ENCODE measurements around the gene STBD1. TPM values are rescaled to one million over a fixed set of nuclear protein-coding genes. Genes with fewer than 3 reads are reported as not detected.

STBD1 gene
- polyA plus RNA-seq = 1 to 10 TPM in 1 of 2 donors, under 1 TPM in 1; 0.71 to 2.7 TPM

- peaks cover 0 to 3% of the 10 kb centered on the region in 2 donors for H3K4me1 ChIP-seq (ENCODE audit: control insufficient read depth in 2 of 2, insufficient read depth in 2 of 2, low read length in 1 of 2)
- peak within 1 kb of the TSS; percentile 62 to 64 for H3K4me3 ChIP-seq (ENCODE audit: low read depth in 1 of 2, low read length in 2 of 2)
- no peaks in the 10 kb centered on the region for H3K36me3 ChIP-seq (ENCODE audit: control insufficient read depth in 2 of 2, insufficient read depth in 2 of 2, low read length in 1 of 2)
- no peaks in the 10 kb centered on the region for H3K27me3 ChIP-seq (ENCODE audit: control insufficient read depth in 1 of 2, insufficient read depth in 2 of 2, low read length in 2 of 2)
- 1% methylated on average over 83 to 85 of the region's 85 CpGs for WGBS, 2 donors
- peak within 1 kb of the TSS; percentile 73 to 74 for H3K27ac ChIP-seq (ENCODE audit: low read depth in 2 of 2, low read length in 1 of 2)
- H3K9me3 ChIP-seq (ENCODE audit: control insufficient read depth in 2 of 2, insufficient read depth in 1 of 2, low read depth in 1 of 2, low read length in 1 of 2) = no peaks in the 10 kb centered on the region
Observed at GRCh38 chr4:76305971-76306881, at the start of gene STBD1. Gene STBD1 (plus strand): TSS chr4:76306733. CDS start chr4:76306770, 37 bp downstream.

GRCh38 chr4:76256968-76257367 is 49.6 kb upstream of the STBD1 start:
- WGBS, 2 donors = 79 to 83% methylated on average over 1 of the region's 1 CpG

DNA sequence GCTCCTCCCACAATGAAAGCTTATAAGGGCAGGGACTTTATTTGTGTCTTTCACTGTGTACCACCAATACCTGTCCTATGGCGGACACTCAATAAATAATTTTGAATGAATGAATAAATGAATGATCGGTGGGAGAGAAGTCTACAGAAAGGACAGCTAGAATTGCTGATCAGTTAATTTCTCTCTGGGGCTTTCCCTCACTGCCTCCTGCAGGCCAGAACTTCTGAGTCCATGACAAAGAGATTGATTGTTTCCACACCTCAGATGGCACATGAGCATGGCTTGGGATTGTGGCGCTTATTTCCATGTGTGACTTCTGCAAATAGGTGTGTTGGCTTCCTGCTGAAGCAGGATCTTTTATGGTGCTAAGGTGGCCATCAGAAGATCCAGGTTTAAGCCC is 48.7 kb upstream of the STBD1 start:
- 94 to 96% methylated on average over 3 of the region's 3 CpGs for WGBS, 2 donors

More at GRCh38 chr4:76256968-76257367, 49.6 kb upstream of the STBD1 start:
- Histone ChIP-seq H3K36me3 (ENCODE audit: control insufficient read depth in 2 of 2, insufficient read depth in 2 of 2, low read length in 1 of 2) (no peaks in the 10 kb centered on the region), H3K4me3 (ENCODE audit: low read depth in 1 of 2, low read length in 2 of 2) (no peak overlapping the region), H3K9me3 (ENCODE audit: control insufficient read depth in 2 of 2, insufficient read depth in 1 of 2, low read depth in 1 of 2, low read length in 1 of 2) (no peaks in the 10 kb centered on the region), H3K27me3 (ENCODE audit: control insufficient read depth in 1 of 2, insufficient read depth in 2 of 2, low read length in 2 of 2) (no peaks in the 10 kb centered on the region), H3K27ac (ENCODE audit: low read depth in 2 of 2, low read length in 1 of 2) (no peak overlapping the region), H3K4me1 (ENCODE audit: control insufficient read depth in 2 of 2, insufficient read depth in 2 of 2, low read length in 1 of 2) (no peaks in the 10 kb centered on the region)

GRCh38 chr4:76260571-76260970 is 46.0 kb upstream of the STBD1 start:
- Histone ChIP-seq H3K4me1 (ENCODE audit: control insufficient read depth in 2 of 2, insufficient read depth in 2 of 2, low read length in 1 of 2) (no peaks in the 10 kb centered on the region), H3K9me3 (ENCODE audit: control insufficient read depth in 2 of 2, insufficient read depth in 1 of 2, low read depth in 1 of 2, low read length in 1 of 2) (no peaks in the 10 kb centered on the region), H3K4me3 (ENCODE audit: low read depth in 1 of 2, low read length in 2 of 2) (no peak overlapping the region), H3K27ac (ENCODE audit: low read depth in 2 of 2, low read length in 1 of 2) (no peak overlapping the region), H3K36me3 (ENCODE audit: control insufficient read depth in 2 of 2, insufficient read depth in 2 of 2, low read length in 1 of 2) (no peaks in the 10 kb centered on the region), H3K27me3 (ENCODE audit: control insufficient read depth in 1 of 2, insufficient read depth in 2 of 2, low read length in 2 of 2) (no peaks in the 10 kb centered on the region)
- 45 to 93% methylated on average over 1 of the region's 1 CpG for WGBS, 2 donors

More for the DNA sequence above, 48.7 kb upstream of the STBD1 start:
- Histone ChIP-seq H3K27me3 (ENCODE audit: control insufficient read depth in 1 of 2, insufficient read depth in 2 of 2, low read length in 2 of 2) (no peaks in the 10 kb centered on the region), H3K36me3 (ENCODE audit: control insufficient read depth in 2 of 2, insufficient read depth in 2 of 2, low read length in 1 of 2) (no peaks in the 10 kb centered on the region), H3K27ac (ENCODE audit: low read depth in 2 of 2, low read length in 1 of 2) (no peak overlapping the region), H3K9me3 (ENCODE audit: control insufficient read depth in 2 of 2, insufficient read depth in 1 of 2, low read depth in 1 of 2, low read length in 1 of 2) (no peaks in the 10 kb centered on the region), H3K4me1 (ENCODE audit: control insufficient read depth in 2 of 2, insufficient read depth in 2 of 2, low read length in 1 of 2) (no peaks in the 10 kb centered on the region), H3K4me3 (ENCODE audit: low read depth in 1 of 2, low read length in 2 of 2) (no peak overlapping the region)

DNA sequence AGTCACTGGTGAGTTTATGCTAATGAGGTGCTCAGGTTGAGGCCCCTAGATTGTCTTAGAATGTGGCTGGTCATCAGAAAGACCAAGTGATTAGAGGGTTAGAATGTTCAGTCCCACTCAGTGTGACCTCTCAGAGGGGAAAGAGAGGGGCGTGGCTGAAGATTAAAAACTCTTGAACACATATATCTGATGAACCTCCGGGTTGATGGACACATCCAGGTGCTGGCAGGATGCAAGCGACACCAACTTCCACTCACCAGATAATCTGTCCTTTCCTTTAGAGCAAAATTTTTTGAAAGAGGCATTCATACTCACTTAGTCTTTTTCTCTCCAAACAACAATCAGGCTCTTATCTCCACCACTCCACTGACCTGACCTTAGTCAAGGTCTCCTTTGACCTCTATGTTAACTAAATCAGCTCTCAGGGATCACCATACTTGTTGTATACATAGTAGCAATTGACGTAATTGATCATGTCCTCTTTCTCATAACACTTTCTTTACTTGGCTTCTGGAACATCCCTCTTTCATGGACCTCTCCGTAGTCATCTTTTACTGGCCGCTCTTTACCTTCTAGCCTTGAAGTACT is 40.8 kb upstream of the STBD1 start:
- no peaks in the 10 kb centered on the region for H3K27me3 ChIP-seq (ENCODE audit: control insufficient read depth in 1 of 2, insufficient read depth in 2 of 2, low read length in 2 of 2)

DNA sequence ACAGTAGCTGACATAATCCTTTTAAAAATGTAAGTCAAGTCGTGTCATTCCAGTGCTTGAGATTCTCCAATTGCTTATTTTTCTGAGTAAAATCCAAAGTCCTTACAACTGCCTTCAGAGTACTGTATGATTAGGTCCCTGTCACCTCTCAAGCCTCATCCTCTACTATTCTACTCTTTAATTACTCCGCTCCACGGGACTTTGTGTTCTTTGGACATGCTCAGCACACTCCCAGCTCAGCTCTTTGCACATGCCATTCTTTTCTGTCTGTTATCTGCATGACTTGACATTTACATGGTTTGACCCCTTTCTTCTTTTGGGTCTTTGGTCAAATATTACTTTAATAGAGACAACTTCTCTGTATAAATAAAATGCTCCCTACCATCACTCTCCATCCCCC is 39.9 kb upstream of the STBD1 start:
- Histone ChIP-seq H3K36me3 (ENCODE audit: control insufficient read depth in 2 of 2, insufficient read depth in 2 of 2, low read length in 1 of 2) (no peaks in the 10 kb centered on the region), H3K27me3 (ENCODE audit: control insufficient read depth in 1 of 2, insufficient read depth in 2 of 2, low read length in 2 of 2) (no peaks in the 10 kb centered on the region), H3K9me3 (ENCODE audit: control insufficient read depth in 2 of 2, insufficient read depth in 1 of 2, low read depth in 1 of 2, low read length in 1 of 2) (no peaks in the 10 kb centered on the region), H3K4me1 (ENCODE audit: control insufficient read depth in 2 of 2, insufficient read depth in 2 of 2, low read length in 1 of 2) (no peaks in the 10 kb centered on the region), H3K27ac (ENCODE audit: low read depth in 2 of 2, low read length in 1 of 2) (no peak overlapping the region), H3K4me3 (ENCODE audit: low read depth in 1 of 2, low read length in 2 of 2) (no peak overlapping the region)
- WGBS, 2 donors = 73 to 75% methylated on average over 3 of the region's 3 CpGs

More for the DNA sequence above, 40.8 kb upstream of the STBD1 start:
- Histone ChIP-seq H3K27ac (ENCODE audit: low read depth in 2 of 2, low read length in 1 of 2) (no peak overlapping the region), H3K4me3 (ENCODE audit: low read depth in 1 of 2, low read length in 2 of 2) (no peak overlapping the region), H3K36me3 (ENCODE audit: control insufficient read depth in 2 of 2, insufficient read depth in 2 of 2, low read length in 1 of 2) (no peaks in the 10 kb centered on the region), H3K4me1 (ENCODE audit: control insufficient read depth in 2 of 2, insufficient read depth in 2 of 2, low read length in 1 of 2) (no peaks in the 10 kb centered on the region), H3K9me3 (ENCODE audit: control insufficient read depth in 2 of 2, insufficient read depth in 1 of 2, low read depth in 1 of 2, low read length in 1 of 2) (no peaks in the 10 kb centered on the region)
- 86 to 90% methylated on average over 6 of the region's 6 CpGs for WGBS, 2 donors

- no peaks in the 10 kb centered on the region for H3K36me3 ChIP-seq (ENCODE audit: control insufficient read depth in 2 of 2, insufficient read depth in 2 of 2, low read length in 1 of 2)
- H3K4me3 ChIP-seq (ENCODE audit: low read depth in 1 of 2, low read length in 2 of 2) = no peak overlapping the region
- H3K4me1 ChIP-seq (ENCODE audit: control insufficient read depth in 2 of 2, insufficient read depth in 2 of 2, low read length in 1 of 2) = no peaks in the 10 kb centered on the region
- no peaks in the 10 kb centered on the region for H3K27me3 ChIP-seq (ENCODE audit: control insufficient read depth in 1 of 2, insufficient read depth in 2 of 2, low read length in 2 of 2)
- no peaks in the 10 kb centered on the region for H3K9me3 ChIP-seq (ENCODE audit: control insufficient read depth in 2 of 2, insufficient read depth in 1 of 2, low read depth in 1 of 2, low read length in 1 of 2)
- WGBS, 2 donors = 96 to 97% methylated on average over 6 of the region's 6 CpGs
- no peak overlapping the region for H3K27ac ChIP-seq (ENCODE audit: low read depth in 2 of 2, low read length in 1 of 2)
Observed at GRCh38 chr4:76267811-76268210, 38.7 kb upstream of the STBD1 start.

GRCh38 chr4:76270244-76271175 is 36.0 kb upstream of the STBD1 start:
- no peak overlapping the region for H3K4me3 ChIP-seq (ENCODE audit: low read depth in 1 of 2, low read length in 2 of 2)
- H3K9me3 ChIP-seq (ENCODE audit: control insufficient read depth in 2 of 2, insufficient read depth in 1 of 2, low read depth in 1 of 2, low read length in 1 of 2) = no peaks in the 10 kb centered on the region
- no peaks in the 10 kb centered on the region for H3K27me3 ChIP-seq (ENCODE audit: control insufficient read depth in 1 of 2, insufficient read depth in 2 of 2, low read length in 2 of 2)
- H3K27ac ChIP-seq (ENCODE audit: low read depth in 2 of 2, low read length in 1 of 2) = no peak overlapping the region
- H3K4me1 ChIP-seq (ENCODE audit: control insufficient read depth in 2 of 2, insufficient read depth in 2 of 2, low read length in 1 of 2) = no peaks in the 10 kb centered on the region
- WGBS, 2 donors = 80 to 82% methylated on average over 11 of the region's 11 CpGs
- no peaks in the 10 kb centered on the region for H3K36me3 ChIP-seq (ENCODE audit: control insufficient read depth in 2 of 2, insufficient read depth in 2 of 2, low read length in 1 of 2)

- H3K4me1 ChIP-seq (ENCODE audit: control insufficient read depth in 2 of 2, insufficient read depth in 2 of 2, low read length in 1 of 2) = no peaks in the 10 kb centered on the region
- no peak overlapping the region for H3K27ac ChIP-seq (ENCODE audit: low read depth in 2 of 2, low read length in 1 of 2)
- no peaks in the 10 kb centered on the region for H3K9me3 ChIP-seq (ENCODE audit: control insufficient read depth in 2 of 2, insufficient read depth in 1 of 2, low read depth in 1 of 2, low read length in 1 of 2)
- H3K27me3 ChIP-seq (ENCODE audit: control insufficient read depth in 1 of 2, insufficient read depth in 2 of 2, low read length in 2 of 2) = no peaks in the 10 kb centered on the region
- H3K4me3 ChIP-seq (ENCODE audit: low read depth in 1 of 2, low read length in 2 of 2) = no peak overlapping the region
- no peaks in the 10 kb centered on the region for H3K36me3 ChIP-seq (ENCODE audit: control insufficient read depth in 2 of 2, insufficient read depth in 2 of 2, low read length in 1 of 2)
- 94 to 96% methylated on average over 6 of the region's 6 CpGs for WGBS, 2 donors
Observed at GRCh38 chr4:76271248-76271647, 35.3 kb upstream of the STBD1 start.

Measured in esophagus (tissue), 2 donors.